Measurements from ENCODE around the gene SGMS1.

DNA sequence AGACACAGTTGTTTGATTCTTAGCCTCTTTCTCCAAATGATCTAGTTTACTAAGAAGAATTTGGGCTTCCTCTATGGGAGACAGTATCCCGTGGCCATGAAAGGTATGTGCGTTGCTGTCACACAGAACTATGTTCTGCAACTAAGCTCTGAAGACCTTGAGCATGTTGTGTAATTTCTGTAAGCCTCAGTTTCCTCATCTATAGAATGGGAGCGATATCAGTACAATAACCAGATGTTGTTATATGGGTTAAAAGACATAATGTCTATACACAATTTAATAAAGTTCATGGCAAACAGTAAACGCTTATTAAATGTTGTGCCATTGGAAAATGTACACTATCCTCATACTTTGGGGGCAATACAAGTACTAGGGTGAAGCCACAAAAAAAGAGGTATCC lies 187.0 kb downstream of the SGMS1 start:
- TF ChIP-seq, protein P1, sequence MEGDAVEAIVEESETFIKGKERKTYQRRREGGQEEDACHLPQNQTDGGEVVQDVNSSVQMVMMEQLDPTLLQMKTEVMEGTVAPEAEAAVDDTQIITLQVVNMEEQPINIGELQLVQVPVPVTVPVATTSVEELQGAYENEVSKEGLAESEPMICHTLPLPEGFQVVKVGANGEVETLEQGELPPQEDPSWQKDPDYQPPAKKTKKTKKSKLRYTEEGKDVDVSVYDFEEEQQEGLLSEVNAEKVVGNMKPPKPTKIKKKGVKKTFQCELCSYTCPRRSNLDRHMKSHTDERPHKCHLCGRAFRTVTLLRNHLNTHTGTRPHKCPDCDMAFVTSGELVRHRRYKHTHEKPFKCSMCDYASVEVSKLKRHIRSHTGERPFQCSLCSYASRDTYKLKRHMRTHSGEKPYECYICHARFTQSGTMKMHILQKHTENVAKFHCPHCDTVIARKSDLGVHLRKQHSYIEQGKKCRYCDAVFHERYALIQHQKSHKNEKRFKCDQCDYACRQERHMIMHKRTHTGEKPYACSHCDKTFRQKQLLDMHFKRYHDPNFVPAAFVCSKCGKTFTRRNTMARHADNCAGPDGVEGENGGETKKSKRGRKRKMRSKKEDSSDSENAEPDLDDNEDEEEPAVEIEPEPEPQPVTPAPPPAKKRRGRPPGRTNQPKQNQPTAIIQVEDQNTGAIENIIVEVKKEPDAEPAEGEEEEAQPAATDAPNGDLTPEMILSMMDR (IDR thresholded peaks at IDR 0.05), result no peak
- no peak for TF ChIP-seq POLR2A (IDR thresholded peaks at IDR 0.05)

Data from testis (tissue), 2 donors.